ENCODE results near the gene PPP2R5A.
"Not testable (repeated sequence)": the region's sequence is repeated elsewhere in the genome, so short reads cannot be mapped to it uniquely, and the experiment has no call there.

The PPP2R5A gene

DNA sequence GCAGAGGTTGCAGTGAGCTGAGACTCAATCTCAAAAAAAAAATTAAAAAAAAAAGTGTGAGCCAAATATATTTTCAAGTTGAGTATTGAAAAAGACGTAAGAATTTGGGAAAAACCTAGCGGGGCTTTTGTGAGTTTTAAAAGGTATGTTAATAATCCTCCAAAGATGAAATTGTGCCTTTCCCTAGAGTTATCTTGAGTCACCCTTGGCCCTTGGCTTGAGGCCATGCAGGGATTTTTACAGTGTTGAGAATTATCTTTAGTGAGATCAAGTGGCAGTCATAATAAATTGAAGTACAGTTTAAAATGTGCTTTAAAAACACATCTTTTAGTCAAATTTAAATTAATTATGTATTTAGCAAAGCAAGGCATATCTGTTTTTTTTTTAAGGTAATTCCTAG, 32.7 kb downstream of the PPP2R5A start:
- H3K27me3 Mint-ChIP-seq (ENCODE audit: low read depth) = no peaks in the 10 kb centered on the region
- no peak overlapping the region for H3K27ac Mint-ChIP-seq

DNA sequence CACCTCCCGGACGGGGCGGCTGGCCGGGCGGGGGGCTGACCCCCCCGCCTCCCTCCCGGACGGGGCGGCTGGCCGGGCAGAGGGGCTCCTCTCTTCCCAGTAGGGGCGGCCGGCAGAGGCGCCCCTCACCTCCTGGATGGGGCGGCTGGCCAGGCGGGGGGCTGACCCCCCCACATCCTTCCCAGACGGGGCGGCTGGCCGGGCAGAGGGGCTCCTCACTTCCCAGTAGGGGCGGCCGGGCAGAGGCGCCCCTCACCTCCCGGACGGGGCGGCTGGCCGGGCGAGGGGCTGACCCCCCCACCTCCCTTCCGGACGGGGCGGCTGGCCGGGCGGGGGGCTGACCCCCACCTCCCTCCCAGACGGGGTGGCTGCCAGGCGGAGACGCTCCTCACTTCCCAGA, 35.8 kb downstream of the PPP2R5A start:
- not testable (repeated sequence) for H3K27me3 Mint-ChIP-seq (ENCODE audit: low read depth); H3K9me3 Mint-ChIP-seq; H3K4me3 Mint-ChIP-seq; H3K4me1 Mint-ChIP-seq; H3K27ac Mint-ChIP-seq
- peaks cover 17% of the 10 kb centered on the region for H3K36me3 Mint-ChIP-seq (ENCODE audit: low read depth)

More for the DNA sequence above, 32.7 kb downstream of the PPP2R5A start:
- Mint-ChIP-seq H3K4me1 (no peaks in the 10 kb centered on the region), H3K36me3 (ENCODE audit: low read depth) (peaks cover 15% of the 10 kb centered on the region), H3K9me3 (peaks cover 8% of the 10 kb centered on the region), H3K4me3 (no peak overlapping the region)
- TF ChIP-seq, protein P1, sequence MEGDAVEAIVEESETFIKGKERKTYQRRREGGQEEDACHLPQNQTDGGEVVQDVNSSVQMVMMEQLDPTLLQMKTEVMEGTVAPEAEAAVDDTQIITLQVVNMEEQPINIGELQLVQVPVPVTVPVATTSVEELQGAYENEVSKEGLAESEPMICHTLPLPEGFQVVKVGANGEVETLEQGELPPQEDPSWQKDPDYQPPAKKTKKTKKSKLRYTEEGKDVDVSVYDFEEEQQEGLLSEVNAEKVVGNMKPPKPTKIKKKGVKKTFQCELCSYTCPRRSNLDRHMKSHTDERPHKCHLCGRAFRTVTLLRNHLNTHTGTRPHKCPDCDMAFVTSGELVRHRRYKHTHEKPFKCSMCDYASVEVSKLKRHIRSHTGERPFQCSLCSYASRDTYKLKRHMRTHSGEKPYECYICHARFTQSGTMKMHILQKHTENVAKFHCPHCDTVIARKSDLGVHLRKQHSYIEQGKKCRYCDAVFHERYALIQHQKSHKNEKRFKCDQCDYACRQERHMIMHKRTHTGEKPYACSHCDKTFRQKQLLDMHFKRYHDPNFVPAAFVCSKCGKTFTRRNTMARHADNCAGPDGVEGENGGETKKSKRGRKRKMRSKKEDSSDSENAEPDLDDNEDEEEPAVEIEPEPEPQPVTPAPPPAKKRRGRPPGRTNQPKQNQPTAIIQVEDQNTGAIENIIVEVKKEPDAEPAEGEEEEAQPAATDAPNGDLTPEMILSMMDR (IDR thresholded peaks at IDR 0.05; ENCODE audit: unreplicated experiment in 3 of 3) = no peak

DNA sequence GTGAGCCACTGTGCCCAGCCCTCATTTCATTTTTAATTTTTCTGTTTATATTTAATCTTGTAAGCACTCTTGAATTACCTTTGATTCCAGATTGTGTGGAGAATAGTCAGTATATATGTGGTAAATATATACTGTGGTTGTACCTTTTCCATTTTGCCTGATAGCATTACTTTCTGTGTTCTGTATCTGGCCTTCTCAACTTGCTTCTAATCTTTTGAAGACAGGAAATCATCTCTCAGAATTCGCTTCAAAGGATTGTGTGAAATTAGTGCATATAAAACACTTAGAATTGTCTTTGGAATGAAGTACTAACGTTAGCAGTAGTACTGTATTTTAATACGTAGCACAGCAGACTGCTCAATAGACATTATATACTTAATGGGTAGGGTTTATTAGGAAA, 37.9 kb downstream of the PPP2R5A start:
- no peak overlapping the region for H3K4me3 Mint-ChIP-seq
- H3K36me3 Mint-ChIP-seq (ENCODE audit: low read depth) = peaks cover 17% of the 10 kb centered on the region
- H3K9me3 Mint-ChIP-seq = peaks cover 8% of the 10 kb centered on the region
- no peak overlapping the region for H3K27ac Mint-ChIP-seq
- TF ChIP-seq, protein P1 (IDR thresholded peaks at IDR 0.05; ENCODE audit: unreplicated experiment in 3 of 3) = no peak
- no peaks in the 10 kb centered on the region for H3K27me3 Mint-ChIP-seq (ENCODE audit: low read depth)
- no peaks in the 10 kb centered on the region for H3K4me1 Mint-ChIP-seq

DNA sequence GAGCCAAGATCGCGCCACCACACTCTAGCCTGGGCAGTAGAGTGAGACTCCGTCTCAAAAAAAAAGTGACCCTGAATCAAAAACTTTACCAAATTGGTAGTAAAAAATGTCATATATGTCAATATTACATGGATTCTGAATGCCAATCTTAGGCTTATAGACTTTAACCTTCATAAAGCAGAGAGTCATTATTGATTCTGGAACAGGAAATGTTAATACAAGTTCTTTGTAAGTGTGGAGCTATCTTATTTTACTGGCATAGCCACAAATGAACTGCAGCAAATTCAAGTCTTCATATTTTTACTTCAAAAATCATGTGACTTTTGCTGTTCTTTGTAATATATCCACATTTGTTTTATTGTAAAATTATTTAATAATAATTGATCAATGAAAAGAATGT, 41.3 kb downstream of the PPP2R5A start:
- H3K27ac Mint-ChIP-seq = no peak overlapping the region
- H3K9me3 Mint-ChIP-seq = peaks cover 2% of the 10 kb centered on the region
- TF ChIP-seq, protein P1 (IDR thresholded peaks at IDR 0.05; ENCODE audit: unreplicated experiment in 3 of 3) = no peak
- peaks cover 16% of the 10 kb centered on the region for H3K36me3 Mint-ChIP-seq (ENCODE audit: low read depth)
- H3K4me3 Mint-ChIP-seq = no peak overlapping the region
- no peaks in the 10 kb centered on the region for H3K27me3 Mint-ChIP-seq (ENCODE audit: low read depth)
- no peaks in the 10 kb centered on the region for H3K4me1 Mint-ChIP-seq

DNA sequence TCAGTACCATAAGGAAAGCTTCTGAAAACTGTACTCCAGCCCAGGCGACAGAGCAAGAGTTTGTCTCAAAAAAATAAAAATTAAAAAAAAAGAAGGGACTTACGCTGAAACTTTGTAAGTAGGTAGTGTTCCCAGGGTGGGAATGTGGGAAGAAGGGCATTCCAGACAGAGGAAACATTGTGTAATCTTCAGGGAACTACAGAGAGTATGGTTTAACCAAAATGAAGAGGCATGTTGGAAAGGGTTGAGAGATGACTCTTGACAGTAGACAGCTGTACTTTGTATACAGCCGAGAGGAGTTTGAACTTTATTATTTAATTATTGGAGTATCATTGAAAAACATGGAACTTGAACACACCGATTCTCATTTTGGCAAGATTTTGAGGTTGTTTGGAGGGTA, 43.0 kb downstream of the PPP2R5A start:
- TF ChIP-seq, protein P1 (IDR thresholded peaks at IDR 0.05; ENCODE audit: unreplicated experiment in 3 of 3) = no peak
- Mint-ChIP-seq H3K9me3 (no peaks in the 10 kb centered on the region), H3K4me1 (no peaks in the 10 kb centered on the region), H3K27ac (no peak overlapping the region), H3K36me3 (ENCODE audit: low read depth) (peaks cover 12% of the 10 kb centered on the region), H3K4me3 (no peak overlapping the region), H3K27me3 (ENCODE audit: low read depth) (no peaks in the 10 kb centered on the region)

- Mint-ChIP-seq H3K9me3 (no peaks in the 10 kb centered on the region), H3K36me3 (ENCODE audit: low read depth) (peaks cover 17% of the 10 kb centered on the region), H3K4me1 (no peaks in the 10 kb centered on the region), H3K27ac (no peak overlapping the region), H3K4me3 (no peak overlapping the region), H3K27me3 (ENCODE audit: low read depth) (no peaks in the 10 kb centered on the region)
- TF ChIP-seq, protein P1 (IDR thresholded peaks at IDR 0.05; ENCODE audit: unreplicated experiment in 3 of 3) = no peak
Observed at GRCh38 chr1:212329105-212329504, 43.9 kb downstream of the PPP2R5A start.
